A549 treated with CpdA at 1 μM for 4 hours (cell line): ENCODE results near the gene LMO1. TPM values are rescaled to one million over a fixed set of nuclear protein-coding genes. Genes with fewer than 3 reads are reported as not detected.

Experiments used
- total RNA-seq: library from RNA; stranded (reverse); fragments of 200-300 nt; extraction: Qiagen RNA extraction; gene quantifications from 5 replicates; pipeline ENCODE4 v1.2.3, GENCODE V29; 2022; ENCODE audit warnings: low read depth

Gene LMO1
- total RNA-seq: 1.3 to 2.9 TPM (median 2.5 TPM) in 5 replicates

GRCh38 chr11:8263769-8264410 is at the start of gene LMO1:
LMO1 (minus strand) TSS chr11:8263878; CDS start chr11:8263362, 516 bp downstream.

Other genes starting within 250 kb of the LMO1 start
- 5.7 to 8.6 TPM (median 7.9 TPM) in 5 replicates for gene TUB, start 182.7 kb downstream of the LMO1 start, total RNA-seq
- gene RIC3, start 94.9 kb downstream of the LMO1 start, total RNA-seq: 0.95 to 5.3 TPM (median 1.8 TPM) in 5 replicates